Right atrium auricular region (tissue), 2 donors: ENCODE results near the gene CALN1. TPM values are rescaled to one million over a fixed set of nuclear protein-coding genes. Genes with fewer than 3 reads are reported as not detected.
"Not testable (repeated sequence)": the region's sequence is repeated elsewhere in the genome, so short reads cannot be mapped to it uniquely, and the experiment has no call there.

ENCODE experiments used
- DNase-seq: peaks from one replicate; pipeline ENCODE4 v3.0.0-alpha.2; 2019; ENCODE audit warnings: low spot score
- H3K27ac ChIP-seq, 2 donors: fragments of 200-600 bp; sonication (generic); 1 replicate in 1 of 2; 2 replicates in 1 of 2; pipeline ENCODE4 v1.5.1; 2016 to 2019
- H3K27me3 ChIP-seq, 2 donors: fragments of 200-600 bp; sonication (generic); one replicate each; pipeline versions ENCODE4 v1.5.1 to v1.6.0; 2017 to 2019
- H3K36me3 ChIP-seq: fragments of 200-600 bp; sonication (generic); one replicate; pipeline ENCODE4 v1.5.1; 2016
- H3K4me1 ChIP-seq, 2 donors: fragments of 200-600 bp; sonication (generic); one replicate each; pipeline versions ENCODE4 v1.5.1 to v1.6.0; 2017 to 2019
- H3K4me3 ChIP-seq, 2 donors: fragments of 200-600 bp; sonication (generic); 1 replicate in 1 of 2; 2 replicates in 1 of 2; pipeline ENCODE4 v1.5.1; 2017 to 2019; ENCODE audit warnings: mild to moderate bottlenecking in 1 of 2, moderate library complexity in 1 of 2
- H3K9me3 ChIP-seq, 2 donors: fragments of 200-600 bp; sonication (generic); one replicate each; pipeline ENCODE4 v1.5.1; 2019
- CTCF ChIP-seq, 2 donors: fragments of 200-600 bp; sonication (generic); IDR thresholded peaks; one replicate each; pipeline ENCODE4 v1.5.1; 2019; ENCODE audit warnings: antibody characterized with exemption in 2 of 2
- total RNA-seq, 2 donors: library from RNA; depleted of rRNA; stranded (reverse); fragments of >200 nt; gene quantifications; one replicate each; pipeline ENCODE4 v1.1.0, GENCODE V29; 2016

The CALN1 gene
- total RNA-seq, 2 donors from 2014 or later: not detected

- H3K4me1 ChIP-seq: no peaks in the 10 kb centered on the region
- no peak for TF ChIP-seq CTCF (IDR thresholded peaks at IDR 0.05)
- H3K9me3 ChIP-seq: no peaks in the 10 kb centered on the region
- H3K36me3 ChIP-seq: no peaks in the 10 kb centered on the region
- no peak overlapping the region for H3K4me3 ChIP-seq
- no peak for DNase-seq
- no peaks in the 10 kb centered on the region for H3K27me3 ChIP-seq
- no peak overlapping the region for H3K27ac ChIP-seq
Observed at GRCh38 chr7:72222136-72222535, 190.0 kb downstream of the CALN1 start.

- TF ChIP-seq CTCF (IDR thresholded peaks at IDR 0.05): no peak
- DNase-seq: no peak
- no peaks in the 10 kb centered on the region for H3K9me3 ChIP-seq
Observed at GRCh38 chr7:72219500-72219899, 192.6 kb downstream of the CALN1 start.

GRCh38 chr7:72217151-72217550 lies 195.0 kb downstream of the CALN1 start:
- DNase-seq: no peak
- Histone ChIP-seq H3K4me3 (no peak overlapping the region), H3K36me3 (no peaks in the 10 kb centered on the region), H3K4me1 (no peaks in the 10 kb centered on the region), H3K9me3 (no peaks in the 10 kb centered on the region), H3K27me3 (no peaks in the 10 kb centered on the region), H3K27ac (no peak overlapping the region)
- no peak for TF ChIP-seq CTCF (IDR thresholded peaks at IDR 0.05)

More at GRCh38 chr7:72219500-72219899, 192.6 kb downstream of the CALN1 start:
- no peak overlapping the region for H3K4me3 ChIP-seq
- no peak overlapping the region for H3K27ac ChIP-seq
- H3K4me1 ChIP-seq: no peaks in the 10 kb centered on the region
- H3K36me3 ChIP-seq: no peaks in the 10 kb centered on the region
- H3K27me3 ChIP-seq: no peaks in the 10 kb centered on the region

GRCh38 chr7:72213769-72214168 lies 198.4 kb downstream of the CALN1 start:
- Histone ChIP-seq H3K4me3 (no peak overlapping the region), H3K36me3 (no peaks in the 10 kb centered on the region), H3K27ac (no peak overlapping the region), H3K9me3 (no peaks in the 10 kb centered on the region), H3K4me1 (no peaks in the 10 kb centered on the region), H3K27me3 (no peaks in the 10 kb centered on the region)
- DNase-seq: no peak
- no peak for TF ChIP-seq CTCF (IDR thresholded peaks at IDR 0.05)

GRCh38 chr7:72213081-72213480 lies 199.1 kb downstream of the CALN1 start:
- H3K36me3 ChIP-seq: no peaks in the 10 kb centered on the region
- no peaks in the 10 kb centered on the region for H3K27me3 ChIP-seq
- no peak overlapping the region for H3K4me3 ChIP-seq
- H3K27ac ChIP-seq: no peak overlapping the region
- DNase-seq: no peak
- no peak for TF ChIP-seq CTCF (IDR thresholded peaks at IDR 0.05)
- no peaks in the 10 kb centered on the region for H3K9me3 ChIP-seq
- no peaks in the 10 kb centered on the region for H3K4me1 ChIP-seq

GRCh38 chr7:72211175-72211574 lies 201.0 kb downstream of the CALN1 start:
- Histone ChIP-seq H3K36me3 (no peaks in the 10 kb centered on the region), H3K4me3 (no peak overlapping the region), H3K4me1 (no peaks in the 10 kb centered on the region), H3K27ac (no peak overlapping the region), H3K9me3 (no peaks in the 10 kb centered on the region), H3K27me3 (no peaks in the 10 kb centered on the region)
- DNase-seq: no peak
- TF ChIP-seq CTCF (IDR thresholded peaks at IDR 0.05): no peak

- DNase-seq, H3K27me3 ChIP-seq, H3K4me3 ChIP-seq, H3K9me3 ChIP-seq, H3K36me3 ChIP-seq, H3K27ac ChIP-seq, H3K4me1 ChIP-seq: not testable (repeated sequence)
Observed at GRCh38 chr7:72209006-72209405, 203.1 kb downstream of the CALN1 start.
